Large intestine (tissue), 3 donors: Measurements from ENCODE around the gene GGNBP2. TPM values are rescaled to one million over a fixed set of nuclear protein-coding genes. Genes with fewer than 3 reads are reported as not detected.

Experiments used
- DNase-seq, 2 donors: peaks; one replicate each; pipeline versions ENCODE4 v3.0.0 to v3.0.0-alpha.2; 2013
- H3K27ac ChIP-seq: one replicate; pipeline ENCODE4 v1.5.1; 2013; ENCODE audit warnings: low read length
- H3K27me3 ChIP-seq: 2 replicates; pipeline ENCODE4 v1.6.1; 2013; ENCODE audit warnings: low read length; ENCODE audit not compliant: control insufficient read depth, insufficient read depth
- H3K36me3 ChIP-seq: 2 replicates; pipeline ENCODE4 v1.6.1; 2013; ENCODE audit warnings: low read length; ENCODE audit not compliant: control insufficient read depth, insufficient read depth
- H3K4me1 ChIP-seq: one replicate; pipeline ENCODE4 v1.6.1; 2013; ENCODE audit warnings: low read length; ENCODE audit not compliant: control insufficient read depth, insufficient read depth
- H3K4me3 ChIP-seq: one replicate; pipeline ENCODE4 v1.5.1; 2013; ENCODE audit warnings: low read length
- H3K9me3 ChIP-seq: one replicate; pipeline ENCODE4 v1.6.1; 2013; ENCODE audit warnings: mild to moderate bottlenecking, low read depth, low read length, moderate library complexity; ENCODE audit not compliant: control insufficient read depth
- WGBS: methylation state at CpG from one replicate; pipeline ENCODE4 v1.1.5; 2013; ENCODE audit warnings: low lambda C conversion rate; ENCODE audit not compliant: insufficient coverage; 5-methylcytosine and 5-hydroxymethylcytosine counted together
- polyA plus RNA-seq: library from polyadenylated mRNA; unstranded; fragments of 120-200 nt; gene quantifications from one replicate; pipeline ENCODE4 v1.2.1, GENCODE V29; 2013

GGNBP2 gene
- polyA plus RNA-seq, 1 donor, result 115 TPM

DNA sequence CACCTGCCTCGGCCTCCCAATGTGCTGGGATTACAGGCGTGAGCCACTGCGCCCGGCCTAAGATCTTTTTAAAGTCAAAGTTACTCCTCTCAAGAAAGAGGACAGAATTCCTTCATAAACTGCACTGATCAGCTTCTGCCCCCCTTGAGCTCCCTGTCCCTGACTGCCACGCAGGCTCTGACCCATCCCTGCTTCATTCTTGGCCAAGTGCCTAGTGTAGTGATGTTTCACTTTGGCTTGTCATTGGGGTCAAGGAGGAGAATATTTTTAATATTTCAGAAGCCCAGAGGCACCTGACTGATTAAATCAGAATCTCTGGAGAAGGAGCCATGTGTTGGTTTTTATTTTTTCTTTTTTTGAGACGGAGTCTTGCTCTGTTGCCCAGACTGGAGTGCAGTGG, 65.8 kb downstream of the GGNBP2 start:
- peaks cover 11% of the 10 kb centered on the region for H3K27me3 ChIP-seq
- no peak for DNase-seq
- no peaks in the 10 kb centered on the region for H3K36me3 ChIP-seq
- no peaks in the 10 kb centered on the region for H3K4me1 ChIP-seq
- H3K27ac ChIP-seq, result no peak overlapping the region
- no peak overlapping the region for H3K4me3 ChIP-seq
- H3K9me3 ChIP-seq, result no peaks in the 10 kb centered on the region
- WGBS, result no CpG with 5 or more reads among the region's 6 CpGs

DNA sequence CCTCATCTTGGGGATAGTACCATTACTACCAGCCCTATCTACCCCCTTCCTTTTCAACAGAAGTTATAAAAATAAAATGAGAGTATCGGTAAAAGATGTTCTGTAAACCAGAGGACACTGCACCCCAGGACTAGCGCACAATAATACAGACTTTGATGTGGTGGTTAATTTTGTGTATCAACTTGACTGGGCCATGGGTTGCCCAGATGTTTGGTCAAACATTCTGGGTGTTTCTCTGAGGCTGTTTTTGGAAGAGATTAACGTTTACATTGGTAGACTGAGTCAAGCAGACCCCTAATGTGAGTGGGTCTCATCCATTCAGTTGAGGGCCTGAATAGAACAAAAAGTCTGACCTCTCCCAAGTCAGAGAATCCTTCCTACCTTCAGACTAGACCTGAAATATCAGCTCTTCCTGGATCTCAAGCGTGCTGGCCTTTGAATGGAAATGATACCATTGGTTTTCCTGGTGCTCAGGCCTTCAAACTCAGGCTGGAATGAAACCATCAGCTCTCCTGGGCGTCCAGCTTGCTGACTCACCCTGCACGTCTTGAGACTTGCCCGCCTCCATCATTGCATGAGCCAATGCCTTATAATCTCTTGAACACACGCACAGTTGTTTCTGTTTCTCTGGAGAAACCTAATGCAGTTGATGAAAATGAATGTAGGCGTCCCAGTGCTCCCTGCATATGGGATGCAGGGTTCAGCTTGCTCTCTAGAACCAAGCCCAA, 66.8 kb downstream of the GGNBP2 start:
- Histone ChIP-seq H3K27me3 (peaks cover 11% of the 10 kb centered on the region), H3K36me3 (no peaks in the 10 kb centered on the region), H3K27ac (no peak overlapping the region), H3K4me3 (no peak overlapping the region), H3K4me1 (no peaks in the 10 kb centered on the region), H3K9me3 (no peaks in the 10 kb centered on the region)
- no peak for DNase-seq
- WGBS, result no CpG with 5 or more reads among the region's 9 CpGs

DNA sequence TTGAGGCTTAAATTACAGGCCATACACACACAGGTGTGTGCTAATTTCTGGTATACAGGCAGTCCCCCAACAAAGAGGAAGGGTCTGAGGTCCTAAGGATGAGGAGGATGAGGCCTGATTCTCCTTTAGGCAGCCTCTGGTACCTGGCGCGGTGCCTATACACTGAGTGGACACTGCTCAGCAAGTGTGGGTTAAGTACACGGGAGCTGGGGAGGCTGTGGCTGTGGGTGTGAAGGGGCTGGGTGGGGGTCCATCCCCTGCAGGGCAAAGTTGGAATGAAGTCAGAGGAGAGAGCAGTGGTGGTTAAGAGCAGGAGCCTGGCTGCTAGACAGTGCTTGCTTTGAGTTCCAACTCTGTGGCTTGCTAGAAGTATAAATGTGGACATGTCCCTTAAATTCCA, 67.6 kb downstream of the GGNBP2 start:
- Histone ChIP-seq H3K4me1 (no peaks in the 10 kb centered on the region), H3K4me3 (no peak overlapping the region), H3K36me3 (no peaks in the 10 kb centered on the region), H3K9me3 (no peaks in the 10 kb centered on the region), H3K27me3 (peaks cover 11% of the 10 kb centered on the region), H3K27ac (no peak overlapping the region)
- DNase-seq, result no peak
- no CpG with 5 or more reads among the region's 3 CpGs for WGBS

DNA sequence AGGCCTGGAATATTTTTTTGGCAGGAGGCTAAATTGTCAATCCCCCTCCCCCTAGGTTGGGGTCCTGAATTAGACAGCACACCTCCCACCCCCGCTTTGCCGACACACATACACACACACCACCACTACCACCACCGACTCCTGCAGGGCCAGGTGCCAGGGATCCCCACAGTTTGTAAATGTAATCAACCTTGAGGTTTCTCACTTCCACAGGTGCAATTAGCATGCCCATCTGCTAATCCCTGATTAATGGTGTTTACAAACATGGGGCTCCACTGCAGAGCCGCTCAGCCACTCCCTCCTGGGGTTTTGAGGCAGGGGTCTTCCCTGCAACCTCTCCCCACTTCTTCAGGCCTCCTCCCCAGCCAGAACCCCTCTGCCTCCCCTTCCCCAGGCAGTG, 68.4 kb downstream of the GGNBP2 start:
- peaks cover 11% of the 10 kb centered on the region for H3K27me3 ChIP-seq
- no peak for DNase-seq
- H3K36me3 ChIP-seq, result no peaks in the 10 kb centered on the region
- no peaks in the 10 kb centered on the region for H3K9me3 ChIP-seq
- no peak overlapping the region for H3K4me3 ChIP-seq
- no CpG with 5 or more reads among the region's 4 CpGs for WGBS
- no peak overlapping the region for H3K27ac ChIP-seq
- no peaks in the 10 kb centered on the region for H3K4me1 ChIP-seq

DNA sequence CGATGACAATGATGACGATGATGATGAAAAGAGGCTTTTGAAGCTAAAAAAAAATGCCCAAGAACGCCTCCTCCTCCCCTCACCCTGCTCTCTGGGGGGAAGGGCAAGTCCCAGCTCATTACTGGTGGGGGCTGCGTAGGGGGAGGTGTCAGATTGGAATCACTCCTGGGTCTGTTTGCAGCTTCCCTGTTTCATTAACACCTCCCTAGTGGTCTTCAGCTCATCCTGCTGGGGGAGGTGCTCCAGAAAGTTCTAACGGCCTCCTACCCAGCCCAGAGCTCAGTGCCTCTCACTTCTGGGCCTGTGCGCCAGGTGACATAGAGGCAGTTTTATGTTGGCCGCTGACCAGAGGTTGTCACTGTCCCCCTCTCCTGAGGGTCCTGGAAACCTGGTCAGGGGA, 69.4 kb downstream of the GGNBP2 start:
- no peaks in the 10 kb centered on the region for H3K4me1 ChIP-seq
- H3K9me3 ChIP-seq, result no peaks in the 10 kb centered on the region
- H3K27ac ChIP-seq, result no peak overlapping the region
- no peak for DNase-seq
- 60% methylated on average over 1 of the region's 7 CpGs for WGBS
- peaks cover 11% of the 10 kb centered on the region for H3K27me3 ChIP-seq
- no peaks in the 10 kb centered on the region for H3K36me3 ChIP-seq
- no peak overlapping the region for H3K4me3 ChIP-seq

DNA sequence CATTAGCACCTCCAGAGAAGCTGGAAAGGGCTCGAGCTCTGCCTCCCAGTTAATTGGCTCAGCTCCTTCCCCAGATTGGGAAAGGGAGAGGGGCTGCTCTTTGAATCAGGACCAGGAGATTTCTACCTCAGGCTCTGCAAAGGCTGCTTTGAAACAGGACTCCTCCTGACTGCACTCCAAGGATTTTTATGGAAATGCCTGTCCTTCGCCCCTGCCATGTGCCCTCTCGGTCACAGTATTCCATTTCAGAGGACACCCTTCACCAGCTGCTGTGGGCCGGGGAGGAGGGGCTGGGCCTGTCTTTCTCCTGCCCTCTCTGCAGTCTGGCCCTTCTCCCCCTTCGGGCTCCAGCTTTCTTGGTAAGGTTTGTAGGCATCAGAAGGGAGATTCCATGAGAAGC, 70.2 kb downstream of the GGNBP2 start:
- Histone ChIP-seq H3K4me1 (no peaks in the 10 kb centered on the region), H3K4me3 (no peak overlapping the region), H3K27me3 (peaks cover 11% of the 10 kb centered on the region), H3K36me3 (no peaks in the 10 kb centered on the region), H3K27ac (no peak overlapping the region), H3K9me3 (no peaks in the 10 kb centered on the region)
- WGBS, result no CpG with 5 or more reads among the region's 5 CpGs
- no peak for DNase-seq

DNA sequence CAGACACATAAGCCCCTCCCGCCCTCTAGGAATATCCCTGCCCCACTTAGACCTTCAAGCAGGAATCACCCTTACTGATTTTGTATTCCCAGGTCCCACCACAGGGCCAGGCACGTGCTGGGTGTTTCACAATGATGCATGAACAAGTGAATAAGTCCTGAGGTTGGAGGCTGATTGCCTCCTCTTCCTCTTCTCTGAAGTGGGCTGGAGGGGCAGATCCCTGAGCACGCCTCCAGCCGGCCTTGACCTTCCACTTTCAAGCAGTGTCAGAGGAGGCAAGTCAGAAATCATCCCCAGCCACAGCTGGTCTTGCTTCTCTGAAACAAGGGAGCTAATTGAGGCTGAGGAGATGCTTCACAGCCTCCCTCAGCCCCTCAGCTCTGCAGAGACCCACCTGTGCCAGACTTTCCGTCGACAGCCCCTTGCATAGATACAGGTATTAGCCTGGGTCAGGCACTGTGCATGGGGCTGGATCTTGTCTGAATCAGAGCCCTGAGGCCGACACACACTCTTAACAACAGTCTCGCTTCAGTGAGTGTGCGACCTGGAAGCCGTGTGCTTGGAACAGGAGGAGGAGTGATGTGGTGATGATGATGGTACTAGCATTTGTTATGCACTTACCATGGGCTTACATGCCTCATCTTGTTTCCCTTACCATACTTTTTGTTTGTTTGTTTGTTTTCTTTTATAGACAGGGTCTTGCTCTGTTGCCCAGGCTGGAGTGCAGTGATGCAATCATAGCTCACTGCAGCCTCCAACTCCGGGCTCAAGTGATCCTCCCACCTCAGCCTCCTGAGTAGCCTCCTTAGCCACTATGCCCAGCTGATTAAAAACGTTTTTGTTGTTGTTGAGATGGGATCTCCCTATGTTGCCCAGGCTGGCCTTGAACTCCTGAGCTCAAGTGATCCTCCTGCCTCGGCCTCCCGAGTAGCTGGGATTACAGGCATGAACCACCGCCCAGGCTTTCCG, 71.6 kb downstream of the GGNBP2 start:
- H3K36me3 ChIP-seq, result no peaks in the 10 kb centered on the region
- WGBS, result no CpG with 5 or more reads among the region's 16 CpGs
- H3K4me3 ChIP-seq, result no peak overlapping the region
- H3K27ac ChIP-seq, result no peak overlapping the region
- DNase-seq, result no peak
- H3K27me3 ChIP-seq, result peaks cover 11% of the 10 kb centered on the region
- H3K4me1 ChIP-seq, result no peaks in the 10 kb centered on the region
- H3K9me3 ChIP-seq, result no peaks in the 10 kb centered on the region

DNA sequence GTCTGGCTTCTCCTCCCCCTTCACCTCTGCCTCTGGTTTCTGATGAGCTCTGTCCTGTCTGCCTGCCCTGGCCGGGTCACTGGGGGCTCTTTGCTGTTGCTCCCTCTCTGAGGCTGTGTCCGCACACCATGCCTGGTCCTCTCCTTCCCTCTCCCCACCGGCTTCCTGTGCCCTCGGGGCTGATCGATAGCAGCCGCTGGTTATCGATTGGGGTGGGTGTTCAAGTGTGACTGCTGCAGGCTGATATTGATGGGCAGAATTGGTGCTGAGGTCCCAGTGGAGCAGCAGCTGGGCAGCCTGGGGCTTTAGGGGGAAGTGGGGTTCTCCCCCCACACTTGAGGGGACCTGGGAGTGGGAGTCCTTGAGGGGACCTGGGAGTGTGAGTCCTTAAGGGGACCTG, 73.1 kb downstream of the GGNBP2 start:
- Histone ChIP-seq H3K4me1 (no peaks in the 10 kb centered on the region), H3K27ac (no peak overlapping the region), H3K36me3 (no peaks in the 10 kb centered on the region), H3K27me3 (peaks cover 11% of the 10 kb centered on the region), H3K4me3 (no peak overlapping the region), H3K9me3 (no peaks in the 10 kb centered on the region)
- no peak for DNase-seq
- no CpG with 5 or more reads among the region's 7 CpGs for WGBS

DNA sequence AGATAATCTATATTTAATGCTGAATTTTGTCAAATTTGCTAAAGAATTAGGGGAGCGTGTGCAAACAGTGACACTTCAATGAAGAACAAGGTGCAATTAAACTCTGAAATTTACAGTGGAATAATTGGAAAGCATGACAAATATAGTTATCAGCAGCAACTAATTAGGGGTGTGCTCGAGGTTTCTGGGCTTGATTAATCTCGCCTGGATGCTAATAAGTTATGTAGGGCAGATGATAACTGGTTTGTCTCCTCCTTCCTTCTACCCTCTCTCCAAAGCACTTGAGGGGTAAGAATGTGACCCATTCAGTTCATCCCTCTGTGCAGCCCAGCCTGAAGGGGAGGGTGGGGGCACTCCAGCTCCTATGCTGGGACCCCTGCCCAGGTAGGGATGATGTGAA, 78.6 kb downstream of the GGNBP2 start:
- Histone ChIP-seq H3K9me3 (no peaks in the 10 kb centered on the region), H3K4me1 (no peaks in the 10 kb centered on the region), H3K4me3 (no peak overlapping the region), H3K27me3 (no peaks in the 10 kb centered on the region), H3K27ac (no peak overlapping the region), H3K36me3 (no peaks in the 10 kb centered on the region)
- 100% methylated on average over 1 of the region's 3 CpGs for WGBS
- no peak for DNase-seq

DNA sequence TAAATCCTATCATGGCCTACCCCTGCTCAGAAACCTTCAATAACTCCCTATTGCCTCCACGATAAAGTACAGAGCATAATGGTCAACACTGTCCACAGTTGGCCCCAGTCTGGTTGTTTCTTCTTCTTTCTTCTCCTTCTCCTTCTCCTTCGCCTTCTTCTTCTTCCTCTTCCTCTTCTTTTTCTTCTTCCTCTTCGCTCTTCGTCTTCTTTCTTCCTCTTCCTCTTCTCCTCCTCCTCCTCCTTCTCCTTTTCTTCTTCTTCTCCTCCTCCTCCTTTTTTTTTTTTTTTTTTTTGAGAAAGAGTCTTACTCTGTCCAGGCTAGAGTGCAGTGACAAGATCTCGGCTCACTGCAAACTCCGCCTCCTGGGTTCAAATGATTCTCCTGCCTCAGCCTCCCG, 80.5 kb downstream of the GGNBP2 start:
- WGBS, result 75% methylated on average over 3 of the region's 7 CpGs
- Histone ChIP-seq H3K27me3 (no peaks in the 10 kb centered on the region), H3K4me3 (no peak overlapping the region), H3K9me3 (no peaks in the 10 kb centered on the region), H3K4me1 (no peaks in the 10 kb centered on the region), H3K27ac (no peak overlapping the region), H3K36me3 (no peaks in the 10 kb centered on the region)
- DNase-seq, result no peak
